ENCODE measurements around the gene MMP17. TPM values are rescaled to one million over a fixed set of nuclear protein-coding genes. Genes with fewer than 3 reads are reported as not detected.
"Not testable (repeated sequence)": the region's sequence is repeated elsewhere in the genome, so short reads cannot be mapped to it uniquely, and the experiment has no call there.

MMP17 gene
- total RNA-seq, 2 donors from 2014 or later, result not detected

DNA sequence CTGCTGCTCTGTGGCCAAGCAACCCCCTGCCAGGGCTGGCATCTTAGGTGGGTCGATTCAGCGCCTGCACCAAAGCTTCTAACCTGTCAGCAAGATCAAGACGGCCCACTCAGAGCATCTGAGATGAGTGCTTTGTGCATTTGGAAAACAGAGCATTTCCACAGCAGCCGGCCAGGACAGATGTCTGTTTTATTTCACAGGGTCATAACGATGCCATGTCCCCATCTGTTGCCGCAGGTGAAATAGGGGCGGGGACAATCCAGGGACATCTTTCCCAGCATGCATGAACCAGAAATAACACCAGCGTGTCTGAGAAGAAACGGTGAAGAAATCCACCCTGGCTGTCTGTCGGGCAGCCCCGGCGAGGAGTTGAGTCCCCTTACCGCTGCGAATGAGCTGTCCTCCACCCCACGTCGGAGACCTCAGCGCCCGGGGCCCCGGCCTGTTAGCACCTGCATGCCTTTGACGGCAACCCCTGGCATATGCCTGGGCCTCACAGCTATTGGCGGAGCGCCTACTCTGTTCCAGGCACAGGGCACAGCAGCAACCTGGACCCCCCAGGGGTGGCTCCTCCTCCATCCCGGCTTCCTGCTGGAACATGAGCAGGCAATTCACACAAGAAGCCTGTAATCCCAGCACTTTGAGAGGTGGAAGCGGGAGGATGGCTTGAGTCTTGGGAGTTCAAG, 35.7 kb downstream of the MMP17 start:
- Mint-ChIP-seq H3K36me3 (no peaks in the 10 kb centered on the region), H3K9me3 (no peaks in the 10 kb centered on the region), H3K27ac (no peak overlapping the region)
- ATAC-seq (no peak), DNase-seq (ENCODE audit: low spot score in 2 of 2) (no peak)

- no peak for ATAC-seq
- no peaks in the 10 kb centered on the region for H3K36me3 Mint-ChIP-seq
- H3K27ac Mint-ChIP-seq, result peak overlapping the region in 1 of 2 donors; percentile 65
- no peaks in the 10 kb centered on the region for H3K9me3 Mint-ChIP-seq
- DNase-seq (ENCODE audit: low spot score in 2 of 2), result no peak
These were observed 36.3 kb downstream of the MMP17 start for GRCh38 chr12:131864469-131864868.

DNA sequence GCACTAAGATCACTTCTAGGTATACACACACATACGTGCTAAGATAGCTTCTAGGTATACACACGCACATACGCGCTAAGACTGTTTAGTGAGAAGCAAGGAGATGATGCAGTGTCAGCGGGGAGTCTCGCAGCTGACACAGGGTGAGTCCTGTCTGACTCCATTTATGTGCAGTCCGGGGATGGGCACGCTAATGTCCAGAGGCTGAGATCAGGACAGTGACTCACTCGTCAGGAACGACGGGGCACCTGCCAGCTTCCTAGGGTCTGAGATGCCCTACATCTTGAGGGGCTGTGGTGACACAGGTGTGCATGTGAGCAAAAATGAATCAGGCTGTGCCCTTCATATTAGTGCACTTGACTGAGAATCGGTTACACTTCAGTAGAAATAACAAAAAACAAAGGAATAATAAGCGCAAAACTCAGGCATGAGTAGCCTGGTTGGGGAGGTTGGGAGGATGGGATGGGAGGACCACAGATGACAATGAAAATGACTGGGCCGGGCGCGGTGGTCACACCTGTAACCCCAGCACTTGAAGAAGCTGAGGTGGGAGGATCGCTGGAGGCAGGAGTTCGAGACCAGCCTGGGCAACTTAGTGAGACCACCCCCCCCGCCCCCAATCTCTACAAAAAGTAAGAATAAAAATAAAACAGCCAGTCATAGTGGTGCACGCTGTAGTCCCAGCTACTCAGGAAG, 37.1 kb downstream of the MMP17 start:
- Mint-ChIP-seq H3K27ac (no peak overlapping the region), H3K36me3 (no peaks in the 10 kb centered on the region), H3K9me3 (no peaks in the 10 kb centered on the region)
- ATAC-seq, result no peak
- no peak for DNase-seq (ENCODE audit: low spot score in 2 of 2)

- ATAC-seq (no peak), DNase-seq (ENCODE audit: low spot score in 2 of 2) (no peak)
- Mint-ChIP-seq H3K9me3 (no peaks in the 10 kb centered on the region), H3K27ac (no peak overlapping the region), H3K36me3 (no peaks in the 10 kb centered on the region)
These were observed 39.3 kb downstream of the MMP17 start for GRCh38 chr12:131867471-131867870.

- Mint-ChIP-seq H3K27ac (no peak overlapping the region), H3K9me3 (peaks cover 0 to under 1% of the 10 kb centered on the region in 2 donors), H3K36me3 (no peaks in the 10 kb centered on the region)
- DNase-seq (ENCODE audit: low spot score in 2 of 2), result no peak
- ATAC-seq, result no peak
These were observed 39.9 kb downstream of the MMP17 start for GRCh38 chr12:131867891-131868675.

DNA sequence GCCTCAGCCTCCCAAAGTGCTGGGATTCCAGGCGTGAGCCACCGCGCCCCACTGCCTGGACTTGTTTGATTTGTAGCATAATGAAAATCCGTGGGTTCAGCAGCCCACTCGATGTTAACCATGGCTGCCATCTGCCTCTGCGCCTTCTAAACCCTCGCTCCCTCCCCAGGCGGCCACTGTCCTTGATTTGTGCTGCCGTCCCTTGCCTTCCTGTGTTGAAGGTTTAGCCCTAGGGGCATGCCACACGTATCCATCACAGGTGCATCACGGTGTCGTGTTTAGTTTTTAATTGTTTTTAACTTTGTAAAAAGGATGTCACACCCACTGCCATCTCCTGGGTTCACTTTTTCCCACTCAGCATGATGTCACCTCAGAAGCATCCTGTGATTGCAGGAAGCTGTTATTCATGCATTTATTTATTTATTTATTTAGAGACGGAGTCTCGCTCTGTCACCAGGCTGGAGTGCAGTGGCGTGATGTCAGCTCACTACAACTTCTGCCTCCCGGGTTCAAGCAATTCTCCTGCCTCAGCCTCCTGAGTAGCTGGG, 41.8 kb downstream of the MMP17 start:
- H3K9me3 Mint-ChIP-seq, result peaks cover 0 to 8% of the 10 kb centered on the region in 2 donors
- H3K36me3 Mint-ChIP-seq, result no peaks in the 10 kb centered on the region
- H3K27ac Mint-ChIP-seq, result no peak overlapping the region
- DNase-seq (ENCODE audit: low spot score in 2 of 2), result no peak
- ATAC-seq, result no peak

DNA sequence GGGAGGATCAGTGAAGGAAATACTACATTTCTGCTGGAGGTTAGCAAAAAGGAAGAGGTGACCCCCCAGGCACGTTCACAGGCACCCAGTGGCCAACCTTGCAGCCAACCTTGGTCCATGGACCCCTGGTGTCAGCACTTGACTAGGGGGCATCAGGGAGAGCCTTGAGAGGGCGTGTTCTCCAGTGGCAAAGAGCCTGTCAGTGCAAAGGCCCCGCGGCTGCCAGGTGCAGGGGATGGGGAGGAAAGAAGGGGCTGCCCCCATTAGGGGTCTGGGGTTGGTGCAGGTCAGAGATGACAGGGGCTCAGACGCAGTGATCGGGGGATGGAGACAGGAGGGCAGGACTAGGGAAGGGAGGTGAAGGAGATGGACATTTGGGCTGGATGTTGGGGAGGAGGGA, 43.5 kb downstream of the MMP17 start:
- no peaks in the 10 kb centered on the region for H3K36me3 Mint-ChIP-seq
- H3K27ac Mint-ChIP-seq, result no peak overlapping the region
- ATAC-seq (no peak), DNase-seq (ENCODE audit: low spot score in 2 of 2) (no peak)
- H3K9me3 Mint-ChIP-seq, result peaks cover 0 to 8% of the 10 kb centered on the region in 2 donors

DNA sequence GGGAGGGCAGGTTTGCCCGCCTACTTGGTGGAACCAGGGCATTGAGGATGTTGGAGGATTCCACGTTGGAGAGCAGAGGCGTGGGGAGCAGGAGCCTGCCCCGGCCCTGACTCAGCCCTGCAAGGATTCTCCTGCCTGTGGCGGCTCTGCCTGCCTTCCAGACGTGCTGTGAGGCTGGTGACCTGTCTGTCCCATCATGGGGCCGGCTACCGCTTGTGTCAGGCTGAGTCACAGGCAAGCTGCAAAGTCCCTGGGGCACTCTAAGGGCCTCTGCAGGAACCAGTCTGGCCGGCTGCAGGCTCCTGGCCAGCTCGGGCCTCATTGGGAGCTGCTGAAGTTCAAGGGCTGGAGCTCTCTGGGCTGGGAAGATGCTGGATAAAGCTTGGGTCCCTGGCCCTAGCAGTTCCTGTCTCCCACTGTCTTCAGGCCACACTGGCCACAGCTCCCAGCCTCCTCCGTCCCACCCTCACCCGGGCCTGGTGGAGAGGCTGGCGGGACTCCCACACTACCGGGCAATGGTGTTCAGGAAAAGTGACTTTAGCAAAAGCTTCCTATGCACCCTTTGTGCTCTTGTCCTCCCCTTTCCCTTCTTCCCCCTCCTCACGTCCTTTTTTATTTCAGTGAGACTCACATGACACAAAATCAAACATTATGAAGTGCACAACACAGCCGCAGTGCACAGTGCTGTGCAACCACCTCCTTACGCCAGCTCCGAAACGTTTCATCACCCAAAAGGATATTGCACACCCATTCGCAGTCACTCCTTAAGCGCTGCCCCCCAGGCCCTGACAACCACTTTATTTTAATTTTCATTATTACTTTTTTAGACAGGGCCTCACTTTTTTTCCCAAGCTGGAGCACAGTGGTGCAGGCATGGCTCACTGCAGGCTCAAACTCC, 44.2 kb downstream of the MMP17 start:
- DNase-seq (ENCODE audit: low spot score in 2 of 2) (no peak), ATAC-seq (no peak)
- no peaks in the 10 kb centered on the region for H3K36me3 Mint-ChIP-seq
- no peak overlapping the region for H3K27ac Mint-ChIP-seq
- H3K9me3 Mint-ChIP-seq, result peaks cover 0 to 8% of the 10 kb centered on the region in 2 donors

DNA sequence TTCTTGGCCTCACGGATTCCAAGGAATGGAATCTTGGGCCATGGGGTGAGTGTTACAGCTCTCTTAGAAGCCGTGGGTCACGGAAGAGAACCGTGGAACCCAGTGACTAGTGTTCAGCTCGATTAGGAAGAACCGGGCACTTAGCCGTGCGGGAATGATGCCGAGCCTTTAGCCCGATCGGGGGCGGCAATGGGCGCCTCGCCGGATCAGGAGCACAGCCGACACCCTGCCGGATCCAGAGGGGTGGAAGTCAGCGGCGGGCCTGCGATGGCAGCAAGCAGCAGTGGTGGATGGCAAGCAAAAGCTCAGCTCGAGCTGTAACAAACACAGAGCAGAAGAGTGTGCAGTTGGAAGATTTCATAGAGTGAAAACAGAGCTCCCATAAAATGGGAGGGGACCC, 45.1 kb downstream of the MMP17 start:
- H3K9me3 Mint-ChIP-seq, result peaks cover 0 to 8% of the 10 kb centered on the region in 2 donors
- no peak for ATAC-seq
- no peaks in the 10 kb centered on the region for H3K36me3 Mint-ChIP-seq
- no peak for DNase-seq (ENCODE audit: low spot score in 2 of 2)
- H3K27ac Mint-ChIP-seq, result no peak overlapping the region

DNA sequence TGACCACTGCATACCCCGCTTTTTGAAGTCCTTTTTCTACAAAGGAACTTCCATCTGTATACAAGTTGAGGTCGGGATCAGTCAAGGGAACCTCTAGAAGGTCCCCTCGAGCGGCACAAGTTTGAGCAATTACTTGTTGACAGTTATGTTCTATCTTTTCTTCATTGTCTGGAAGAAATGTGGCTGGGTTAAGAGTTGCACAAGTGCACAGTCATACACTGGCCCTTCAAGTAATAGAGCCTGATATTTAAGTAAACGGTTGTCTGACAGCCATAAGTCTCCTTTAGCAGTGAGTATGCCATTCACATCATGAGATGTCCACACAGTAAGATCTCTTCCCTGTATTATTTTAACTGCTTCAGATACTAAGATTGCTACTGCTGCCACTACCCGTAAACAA, 46.8 kb downstream of the MMP17 start:
- H3K9me3 Mint-ChIP-seq; ATAC-seq; DNase-seq (ENCODE audit: low spot score in 2 of 2); H3K36me3 Mint-ChIP-seq; H3K27ac Mint-ChIP-seq: not testable (repeated sequence)

GRCh38 chr12:131877216-131877615, 49.0 kb downstream of the MMP17 start:
- ATAC-seq; H3K27ac Mint-ChIP-seq; H3K36me3 Mint-ChIP-seq; H3K9me3 Mint-ChIP-seq; DNase-seq (ENCODE audit: low spot score in 2 of 2): not testable (repeated sequence)

DNA sequence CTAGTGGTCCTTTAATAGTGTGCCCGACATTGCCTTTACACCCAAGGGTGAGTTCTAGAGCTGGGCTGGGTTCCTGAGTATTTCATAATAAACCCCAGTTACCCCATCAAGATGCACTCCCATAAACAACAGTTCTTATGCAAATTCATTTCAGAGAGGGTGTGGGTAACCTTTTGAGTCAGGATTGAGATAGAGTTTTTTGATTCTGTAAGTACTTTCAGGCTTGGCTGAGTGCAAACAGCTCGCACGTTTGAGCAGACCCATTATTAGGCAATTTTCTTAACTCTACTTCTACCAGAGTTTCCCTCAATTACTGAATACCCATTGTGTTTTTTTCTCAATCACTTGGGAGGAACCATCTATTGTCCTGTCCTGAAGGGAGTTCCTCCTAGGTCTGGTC, 50.2 kb downstream of the MMP17 start:
- H3K27ac Mint-ChIP-seq; H3K36me3 Mint-ChIP-seq; H3K9me3 Mint-ChIP-seq; DNase-seq (ENCODE audit: low spot score in 2 of 2); ATAC-seq: not testable (repeated sequence)

- Mint-ChIP-seq H3K9me3 (peaks cover 5 to 7% of the 10 kb centered on the region in 2 donors), H3K36me3 (no peaks in the 10 kb centered on the region), H3K27ac (no peak overlapping the region)
- no peak for DNase-seq (ENCODE audit: low spot score in 2 of 2)
- ATAC-seq, result no peak
These were observed 54.8 kb downstream of the MMP17 start for GRCh38 chr12:131882804-131883520.

- DNase-seq (ENCODE audit: low spot score in 2 of 2) (no peak), ATAC-seq (no peak)
- Mint-ChIP-seq H3K36me3 (no peaks in the 10 kb centered on the region), H3K9me3 (peaks cover 5 to 7% of the 10 kb centered on the region in 2 donors), H3K27ac (no peak overlapping the region)
These were observed 55.3 kb downstream of the MMP17 start for GRCh38 chr12:131883521-131883900.

- not testable (repeated sequence) for H3K9me3 Mint-ChIP-seq; H3K36me3 Mint-ChIP-seq; ATAC-seq; DNase-seq (ENCODE audit: low spot score in 2 of 2); H3K27ac Mint-ChIP-seq
These were observed 56.9 kb downstream of the MMP17 start for GRCh38 chr12:131885076-131885475.
